Osteoblast (primary cell): ENCODE results near the gene TVP23B. TPM values are rescaled to one million over a fixed set of nuclear protein-coding genes. Genes with fewer than 3 reads are reported as not detected.
"Not testable (repeated sequence)": the region's sequence is repeated elsewhere in the genome, so short reads cannot be mapped to it uniquely, and the experiment has no call there.

ENCODE experiments used
- DNase-seq: peaks from one replicate; pipeline ENCODE4 v3.0.0; 2011; ENCODE audit warnings: low spot score, mixed read lengths; ENCODE audit not compliant: insufficient read length; ENCODE audit errors: missing footprints
- H2AFZ ChIP-seq: 2 replicates; pipeline ENCODE4 v1.6.0; 2011; ENCODE audit warnings: mild to moderate bottlenecking, low read length
- H3K27ac ChIP-seq: 2 replicates; pipeline ENCODE4 v1.5.1; 2011; ENCODE audit warnings: mild to moderate bottlenecking, low read depth, low read length, moderate library complexity
- H3K27me3 ChIP-seq: 2 replicates; pipeline ENCODE4 v1.6.0; 2012; ENCODE audit warnings: mild to moderate bottlenecking, control low read depth, inconsistent platforms, low read length, moderate library complexity; ENCODE audit not compliant: insufficient read depth
- H3K36me3 ChIP-seq: 2 replicates; pipeline ENCODE4 v1.5.1; 2011; ENCODE audit warnings: mild to moderate bottlenecking, low read length, control low read depth, moderate library complexity; ENCODE audit not compliant: insufficient read depth
- H3K4me1 ChIP-seq: 2 replicates; pipeline ENCODE4 v1.5.1; 2011; ENCODE audit warnings: mild to moderate bottlenecking, low read length, control low read depth, moderate library complexity; ENCODE audit not compliant: insufficient read depth
- H3K4me2 ChIP-seq: 2 replicates; pipeline ENCODE4 v1.6.0; 2011; ENCODE audit warnings: mild to moderate bottlenecking, low read length; ENCODE audit not compliant: insufficient read depth
- H3K4me3 ChIP-seq: fragments of 200-600 bp; sonication (generic); 3 replicates; pipeline ENCODE4 v1.5.1; 2012; ENCODE audit warnings: mild to moderate bottlenecking, low read length, inconsistent platforms; ENCODE audit not compliant: insufficient read depth
- H3K79me2 ChIP-seq: 2 replicates; pipeline ENCODE4 v1.6.0; 2012; ENCODE audit warnings: mild to moderate bottlenecking, low read length, control low read depth, inconsistent platforms; ENCODE audit not compliant: insufficient read depth
- H3K9me3 ChIP-seq: 2 replicates; pipeline ENCODE4 v1.5.1; 2011; ENCODE audit warnings: low read depth, low read length, control low read depth
- H4K20me1 ChIP-seq: 2 replicates; pipeline ENCODE4 v1.6.0; 2012; ENCODE audit warnings: mild to moderate bottlenecking, low read length, control low read depth; ENCODE audit not compliant: insufficient read depth
- total RNA-seq: library from RNA; depleted of rRNA; stranded (reverse); fragments of >200 nt; gene quantifications from 2 replicates; pipeline ENCODE4 v1.2.3, GENCODE V29; 2012

TVP23B gene
- total RNA-seq, 1 donor: 59.7 TPM

DNA sequence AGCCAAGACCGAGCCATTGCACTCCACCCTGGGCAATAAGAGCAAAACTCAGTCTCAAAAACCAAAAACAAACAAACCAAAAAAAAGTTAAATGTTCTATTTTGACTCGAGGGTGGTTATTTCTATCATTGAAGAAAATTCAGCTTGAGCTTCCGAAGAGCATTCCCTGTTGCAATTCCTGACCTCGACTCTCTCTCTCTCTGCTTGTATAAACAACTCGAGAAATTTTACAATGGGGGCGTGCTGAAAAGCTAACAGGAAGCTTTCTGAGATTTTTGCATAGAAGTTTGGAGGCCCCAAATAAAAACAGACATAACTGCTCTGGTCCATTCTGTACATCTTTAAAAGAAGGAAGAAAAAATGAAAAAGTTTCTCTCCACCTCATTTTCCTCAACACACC, 33.5 kb upstream of the TVP23B start:
- H3K36me3 ChIP-seq, H4K20me1 ChIP-seq, H3K9me3 ChIP-seq, DNase-seq, H3K27ac ChIP-seq, H3K79me2 ChIP-seq, H3K27me3 ChIP-seq, H3K4me3 ChIP-seq, H2AFZ ChIP-seq, H3K4me1 ChIP-seq, H3K4me2 ChIP-seq: not testable (repeated sequence)

DNA sequence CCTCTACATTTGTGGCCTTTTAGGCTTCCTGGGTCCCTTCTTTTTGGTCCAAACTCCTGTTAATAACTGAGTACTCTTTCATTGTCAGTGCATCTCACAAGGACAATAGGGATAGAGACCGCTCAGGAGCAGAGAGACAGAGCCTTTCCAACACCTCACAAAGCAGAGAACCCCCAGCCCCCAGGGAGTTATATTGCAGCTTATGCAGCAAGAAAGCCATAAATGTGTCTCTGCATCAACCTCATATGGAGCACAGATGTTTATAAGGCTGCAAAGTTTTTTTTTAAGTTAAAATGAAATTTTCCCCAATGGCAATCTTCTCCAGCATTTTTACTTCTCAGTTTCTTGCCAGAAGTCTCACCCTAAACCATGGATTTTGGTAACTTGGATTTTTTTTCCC, 30.7 kb upstream of the TVP23B start:
- not testable (repeated sequence) for H3K4me3 ChIP-seq, H2AFZ ChIP-seq, H4K20me1 ChIP-seq, DNase-seq, H3K27ac ChIP-seq, H3K9me3 ChIP-seq, H3K27me3 ChIP-seq, H3K36me3 ChIP-seq, H3K4me1 ChIP-seq, H3K4me2 ChIP-seq, H3K79me2 ChIP-seq

DNA sequence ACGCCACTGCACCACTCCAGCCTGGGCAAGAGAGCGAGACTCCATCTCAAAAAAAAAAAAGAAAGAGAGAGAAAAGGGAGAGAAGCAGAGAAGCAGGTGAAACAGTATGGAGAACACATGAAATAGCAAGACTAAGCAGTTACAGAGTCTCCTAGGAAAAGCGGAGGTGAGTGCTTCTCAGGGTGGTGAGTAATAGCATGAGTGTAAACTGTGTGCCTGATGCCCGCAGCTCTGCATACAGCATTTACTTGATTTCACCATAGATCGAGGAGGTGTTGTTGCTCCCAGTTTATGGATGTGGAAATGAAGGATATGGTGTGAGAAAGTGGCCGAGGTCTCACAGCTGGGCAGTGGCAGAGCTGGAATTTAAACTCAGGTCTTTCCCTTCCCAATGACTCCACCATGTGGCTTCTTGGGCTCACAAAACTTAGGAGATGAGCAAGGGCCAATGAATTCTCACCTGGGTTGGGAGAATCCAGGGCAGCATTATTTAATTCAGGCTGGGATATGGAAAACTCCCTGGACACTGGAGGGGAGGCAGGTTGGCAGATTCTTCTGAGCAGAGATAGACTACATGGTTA, 27.1 kb upstream of the TVP23B start:
- H3K4me1 ChIP-seq, DNase-seq, H3K27me3 ChIP-seq, H3K79me2 ChIP-seq, H3K36me3 ChIP-seq, H4K20me1 ChIP-seq, H3K27ac ChIP-seq, H2AFZ ChIP-seq, H3K9me3 ChIP-seq, H3K4me3 ChIP-seq, H3K4me2 ChIP-seq: not testable (repeated sequence)

DNA sequence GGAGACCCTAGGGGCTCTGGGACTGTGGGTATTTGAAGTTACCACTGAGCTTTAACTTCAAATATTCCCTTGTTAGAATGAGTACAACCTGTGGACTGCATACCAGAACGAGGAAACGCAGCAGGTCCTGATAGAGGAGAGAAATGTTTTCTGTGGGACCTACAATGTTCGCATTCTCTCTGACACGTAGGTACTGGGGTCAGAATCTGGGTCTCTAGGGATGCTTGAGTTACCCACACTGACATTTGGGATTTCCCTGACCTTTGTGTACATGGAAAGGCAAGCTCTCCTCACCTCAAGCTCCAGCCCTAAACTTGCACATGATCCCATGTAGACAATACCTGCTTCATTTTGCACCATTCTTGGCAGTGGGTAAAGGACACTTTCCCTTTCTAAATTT, 25.0 kb upstream of the TVP23B start:
- not testable (repeated sequence) for H2AFZ ChIP-seq, H4K20me1 ChIP-seq, H3K36me3 ChIP-seq, H3K4me2 ChIP-seq, H3K4me3 ChIP-seq, DNase-seq, H3K79me2 ChIP-seq, H3K27ac ChIP-seq, H3K4me1 ChIP-seq, H3K27me3 ChIP-seq, H3K9me3 ChIP-seq

DNA sequence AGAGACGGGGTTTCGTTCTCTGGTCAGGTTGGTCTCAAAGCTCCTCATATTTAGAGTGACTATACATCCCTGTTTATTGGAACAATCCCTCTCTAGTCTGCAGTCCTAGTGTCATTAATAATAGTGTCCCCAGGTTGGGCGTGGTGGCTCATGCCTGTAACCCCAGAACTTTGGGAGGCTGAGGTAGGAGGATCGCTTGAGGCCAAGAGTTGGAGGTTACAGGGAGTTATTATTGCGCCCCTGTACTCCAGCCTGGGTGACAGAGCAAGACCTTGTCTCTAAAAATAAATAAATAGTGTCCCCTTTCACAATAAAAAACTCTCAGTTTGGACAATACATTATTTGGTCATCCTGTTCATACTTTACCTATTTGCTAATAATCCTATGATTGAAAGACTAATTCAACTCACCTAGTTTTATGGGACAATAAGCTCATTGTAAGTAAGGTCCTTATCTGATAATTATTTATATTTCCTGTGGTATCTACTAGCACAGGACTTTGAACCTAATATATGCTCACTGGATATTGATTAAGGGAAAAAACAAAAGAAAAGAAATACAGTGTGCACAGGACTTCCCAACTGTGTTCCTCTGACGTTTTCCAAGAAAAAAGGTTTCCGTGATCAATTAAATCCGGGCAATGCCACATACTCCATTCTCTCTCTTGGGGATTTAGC, 23.5 kb upstream of the TVP23B start:
- not testable (repeated sequence) for H2AFZ ChIP-seq, H3K4me1 ChIP-seq, H3K4me2 ChIP-seq, H4K20me1 ChIP-seq, H3K27ac ChIP-seq, H3K36me3 ChIP-seq, H3K4me3 ChIP-seq, H3K79me2 ChIP-seq, DNase-seq, H3K27me3 ChIP-seq, H3K9me3 ChIP-seq

DNA sequence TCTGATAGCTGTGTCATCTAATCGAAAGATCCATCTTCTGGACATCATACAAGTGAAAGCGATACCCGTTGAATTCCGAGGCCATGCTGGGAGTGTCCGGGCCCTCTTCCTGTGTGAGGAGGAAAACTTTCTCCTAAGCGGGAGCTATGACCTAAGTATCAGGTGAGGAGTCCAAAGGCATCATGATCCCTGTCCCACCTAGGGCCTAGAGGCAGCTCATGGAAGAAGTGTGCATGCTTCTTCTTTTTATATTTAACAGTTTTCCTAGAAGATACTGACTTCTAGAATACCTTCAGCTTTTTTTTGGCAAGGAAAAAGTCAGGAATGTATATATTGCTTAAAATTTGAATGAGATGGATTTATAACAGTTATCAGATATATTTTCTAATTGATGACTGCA, 22.6 kb upstream of the TVP23B start:
- not testable (repeated sequence) for H2AFZ ChIP-seq, DNase-seq, H4K20me1 ChIP-seq, H3K36me3 ChIP-seq, H3K9me3 ChIP-seq, H3K27me3 ChIP-seq, H3K4me1 ChIP-seq, H3K4me2 ChIP-seq, H3K27ac ChIP-seq, H3K79me2 ChIP-seq, H3K4me3 ChIP-seq

DNA sequence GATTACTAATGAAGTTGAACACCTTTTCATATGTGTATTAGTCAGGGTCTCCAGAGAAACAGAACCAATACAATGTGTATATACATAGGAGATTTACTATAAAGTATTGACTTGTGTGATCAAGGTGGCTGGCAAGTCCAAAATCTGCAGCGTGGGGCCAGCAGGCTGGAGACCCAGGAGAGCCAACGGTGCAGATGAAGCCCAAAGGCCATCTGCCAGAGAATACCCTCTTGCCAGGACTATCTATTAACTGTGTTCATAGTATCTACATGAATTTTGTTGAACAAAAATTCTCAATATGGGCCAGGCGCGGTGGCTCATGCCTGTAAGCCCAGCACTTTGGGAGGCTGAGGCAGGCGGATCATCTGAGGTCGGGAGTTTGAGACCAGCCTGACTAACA, 20.8 kb upstream of the TVP23B start:
- H3K36me3 ChIP-seq, H3K4me2 ChIP-seq, H3K4me3 ChIP-seq, H4K20me1 ChIP-seq, H3K4me1 ChIP-seq, H2AFZ ChIP-seq, H3K27ac ChIP-seq, H3K9me3 ChIP-seq, H3K27me3 ChIP-seq, H3K79me2 ChIP-seq, DNase-seq: not testable (repeated sequence)

DNA sequence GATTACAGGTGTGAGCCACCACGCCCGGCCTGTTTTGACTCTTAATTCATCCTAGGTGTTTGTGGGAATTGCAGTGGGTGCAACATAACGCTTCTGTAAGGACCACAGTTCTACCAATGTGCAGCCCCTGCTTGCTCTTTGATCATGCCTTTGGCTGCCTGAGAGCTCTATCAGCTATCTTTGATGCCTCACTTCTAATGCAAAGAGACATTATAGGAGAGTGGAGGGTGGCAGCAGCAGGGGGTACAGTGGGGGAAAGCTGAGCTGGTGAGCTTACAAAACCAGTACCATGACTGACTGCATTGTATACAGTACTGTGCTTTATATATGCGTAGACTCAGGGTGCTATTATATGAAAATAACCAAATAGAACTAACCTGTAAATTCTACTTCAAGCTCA, 10.4 kb upstream of the TVP23B start:
- not testable (repeated sequence) for H2AFZ ChIP-seq

DNA sequence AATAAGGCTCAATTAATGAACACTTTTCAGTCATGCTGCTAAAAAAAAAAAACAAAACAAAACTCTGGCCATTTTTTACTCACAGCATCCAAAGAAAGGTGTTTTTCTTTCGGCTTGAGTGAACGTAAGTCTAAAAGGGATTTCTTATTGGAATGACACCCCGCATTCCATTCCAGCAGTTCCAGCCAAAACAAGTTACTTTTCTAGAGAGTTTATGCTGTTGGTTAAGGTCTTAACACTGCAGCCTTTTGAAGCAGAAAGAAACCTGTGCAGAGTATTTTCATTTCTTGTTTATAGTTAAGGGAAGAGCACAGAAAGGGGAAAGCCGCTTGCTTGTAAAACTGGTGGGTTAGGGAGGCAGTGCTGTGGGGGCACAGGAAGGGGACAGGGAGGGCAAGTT, 9.9 kb upstream of the TVP23B start:
- not testable (repeated sequence) for DNase-seq, H2AFZ ChIP-seq, H3K4me2 ChIP-seq, H3K4me3 ChIP-seq, H3K4me1 ChIP-seq, H3K9me3 ChIP-seq, H4K20me1 ChIP-seq, H3K36me3 ChIP-seq, H3K79me2 ChIP-seq, H3K27ac ChIP-seq
- H3K27me3 ChIP-seq: peaks cover 13% of the 10 kb centered on the region

More for the DNA sequence above, 10.4 kb upstream of the TVP23B start:
- H3K4me2 ChIP-seq, H3K36me3 ChIP-seq, H3K4me3 ChIP-seq, H3K79me2 ChIP-seq, H3K9me3 ChIP-seq, H3K4me1 ChIP-seq, H4K20me1 ChIP-seq, H3K27ac ChIP-seq, DNase-seq: not testable (repeated sequence)
- H3K27me3 ChIP-seq: peaks cover 13% of the 10 kb centered on the region
